ENCODE measurements around the gene FAM13A.

- TF ChIP-seq RAD21 (IDR thresholded peaks at IDR 0.05; ENCODE audit: low read length) (no peak), POLR2AphosphoS5 (IDR thresholded peaks at IDR 0.05; ENCODE audit: low read depth, low read length) (no peak), USF2 (IDR thresholded peaks at IDR 0.05; ENCODE audit: borderline replicate concordance, low read depth, low read length) (no peak), CTCF (IDR thresholded peaks at IDR 0.05) (no peak), SMC3 (IDR thresholded peaks at IDR 0.05; ENCODE audit: low read depth, low read length) (no peak), REST (IDR thresholded peaks at IDR 0.05; ENCODE audit: low read depth, low read length) (no peak), RCOR1 (IDR thresholded peaks at IDR 0.05; ENCODE audit: low read length) (no peak), MAX (IDR thresholded peaks at IDR 0.05; ENCODE audit: low read depth) (no peak), ELF1 (IDR thresholded peaks at IDR 0.05) (no peak), MXI1 (IDR thresholded peaks at IDR 0.05; ENCODE audit: low read depth, low read length) (no peak)
These were observed 259.3 kb downstream of the FAM13A start for GRCh38 chr4:88797725-88798124.
